Measurements from ENCODE around the gene DAAM2. TPM values are rescaled to one million over a fixed set of nuclear protein-coding genes. Genes with fewer than 3 reads are reported as not detected.

The DAAM2 gene
- total RNA-seq, 4 donors from 2014 or later = 11.0 to 43.3 (median 26.4) TPM

GRCh38 chr6:39776581-39776980 lies 15.6 kb upstream of the DAAM2 start:
- Histone ChIP-seq H3K27me3 (no peaks in the 10 kb centered on the region), H3K27ac (no peak overlapping the region), H3K4me3 (no peak overlapping the region), H3K9me3 (no peaks in the 10 kb centered on the region), H3K36me3 (no peaks in the 10 kb centered on the region), H3K4me1 (no peaks in the 10 kb centered on the region)
- intact Hi-C loops (cut with DNase I; ENCODE audit: low total_unique reads) = no loop called here
- TF ChIP-seq CTCF (IDR thresholded peaks at IDR 0.05) (no peak), POLR2A (IDR thresholded peaks at IDR 0.05) (no peak)
- DNase-seq = no peak

- Histone ChIP-seq H3K9me3 (no peaks in the 10 kb centered on the region), H3K27ac (no peak overlapping the region), H3K4me3 (no peak overlapping the region), H3K4me1 (no peaks in the 10 kb centered on the region), H3K27me3 (no peaks in the 10 kb centered on the region), H3K36me3 (no peaks in the 10 kb centered on the region)
- no peak for TF ChIP-seq CTCF (IDR thresholded peaks at IDR 0.05)
- no peak for TF ChIP-seq POLR2A (IDR thresholded peaks at IDR 0.05)
- no peak for DNase-seq
- intact Hi-C loops (cut with DNase I; ENCODE audit: low total_unique reads) = no loop called here
Observed at GRCh38 chr6:39777218-39777617, 15.0 kb upstream of the DAAM2 start.

GRCh38 chr6:39777661-39778060 lies 14.5 kb upstream of the DAAM2 start:
- no peak for DNase-seq
- TF ChIP-seq CTCF (IDR thresholded peaks at IDR 0.05) (no peak), POLR2A (IDR thresholded peaks at IDR 0.05) (no peak)
- H3K36me3 ChIP-seq = no peaks in the 10 kb centered on the region
- H3K9me3 ChIP-seq = no peaks in the 10 kb centered on the region
- intact Hi-C loops (cut with DNase I; ENCODE audit: low total_unique reads) = no loop called here
- H3K4me3 ChIP-seq = no peak overlapping the region
- H3K4me1 ChIP-seq = no peaks in the 10 kb centered on the region
- no peak overlapping the region for H3K27ac ChIP-seq
- no peaks in the 10 kb centered on the region for H3K27me3 ChIP-seq

GRCh38 chr6:39778581-39779255 lies 13.5 kb upstream of the DAAM2 start:
- TF ChIP-seq CTCF (IDR thresholded peaks at IDR 0.05) (no peak), POLR2A (IDR thresholded peaks at IDR 0.05) (no peak)
- no peaks in the 10 kb centered on the region for H3K36me3 ChIP-seq
- DNase-seq = no peak
- no peaks in the 10 kb centered on the region for H3K27me3 ChIP-seq
- no peak overlapping the region for H3K4me3 ChIP-seq
- intact Hi-C loops (cut with DNase I; ENCODE audit: low total_unique reads) = no loop called here
- no peaks in the 10 kb centered on the region for H3K4me1 ChIP-seq
- no peak overlapping the region for H3K27ac ChIP-seq
- no peaks in the 10 kb centered on the region for H3K9me3 ChIP-seq

- no peak overlapping the region for H3K27ac ChIP-seq
- no peaks in the 10 kb centered on the region for H3K9me3 ChIP-seq
- DNase-seq = no peak
- no peak overlapping the region for H3K4me3 ChIP-seq
- TF ChIP-seq CTCF (IDR thresholded peaks at IDR 0.05) = no peak
- TF ChIP-seq POLR2A (IDR thresholded peaks at IDR 0.05) = no peak
- intact Hi-C loops (cut with DNase I; ENCODE audit: low total_unique reads) = no loop called here
- no peaks in the 10 kb centered on the region for H3K4me1 ChIP-seq
- no peaks in the 10 kb centered on the region for H3K27me3 ChIP-seq
- no peaks in the 10 kb centered on the region for H3K36me3 ChIP-seq
Observed at GRCh38 chr6:39785281-39785680, 6.9 kb upstream of the DAAM2 start.
